OCI-LY7 (cell line): ENCODE data around the gene MAPK8IP3. TPM values are rescaled to one million over a fixed set of nuclear protein-coding genes. Genes with fewer than 3 reads are reported as not detected.

Experiments
- BruUV-seq: library from RNA; stranded (reverse); fragments of 400-500 nt; replicated peaks from 2 replicates; lab custom pipeline; 2021; lab: Mats Ljungman, UMichigan
- CTCF ChIA-PET: fragments of 300-600 bp; sonication (Branson Sonifier 250); formaldehyde crosslinking; loops from one replicate; lab custom pipeline; 2022; ENCODE audit warnings: antibody characterized with exemption; ENCODE audit not compliant: unreplicated experiment; lab: Charles Lee
- POLR2A ChIA-PET: fragments of 300-600 bp; sonication (Branson Sonifier 250); formaldehyde crosslinking; loops from one replicate; lab custom pipeline; 2022; ENCODE audit warnings: antibody characterized with exemption; lab: Charles Lee
- DNase-seq: peaks from one replicate; pipeline ENCODE4 v3.0.0-alpha.2; 2015; ENCODE audit warnings: low spot score
- H2AFZ ChIP-seq: fragments of 200-600 bp; sonication (generic), shearing (Covaris generic); 2 replicates; pipeline ENCODE4 v1.6.1; 2014; ENCODE audit warnings: mild to moderate bottlenecking, antibody characterized with exemption, low read length, moderate library complexity
- H3K27ac ChIP-seq: fragments of 200-600 bp; sonication (generic); 2 replicates; pipeline ENCODE4 v1.5.1; 2014; ENCODE audit warnings: mixed run types, low read depth, mild to moderate bottlenecking, moderate library complexity, low read length, inconsistent platforms; ENCODE audit not compliant: poor library complexity, severe bottlenecking
- H3K36me3 ChIP-seq: fragments of 200-600 bp; sonication (generic); 2 replicates; pipeline ENCODE4 v1.6.1; 2014; ENCODE audit warnings: mild to moderate bottlenecking, antibody characterized with exemption, low read length, moderate library complexity, mixed read lengths; ENCODE audit not compliant: insufficient read depth
- H3K4me1 ChIP-seq: fragments of 200-600 bp; sonication (generic); 2 replicates; pipeline ENCODE4 v1.5.1; 2014; ENCODE audit warnings: mild to moderate bottlenecking, low read length; ENCODE audit not compliant: insufficient read depth, poor library complexity, severe bottlenecking
- H3K4me2 ChIP-seq: fragments of 200-600 bp; sonication (generic); 2 replicates; pipeline ENCODE4 v1.6.1; 2014; ENCODE audit warnings: mild to moderate bottlenecking, low read length
- H3K4me3 ChIP-seq: fragments of 200-600 bp; sonication (generic); 2 replicates; pipeline ENCODE4 v1.5.1; 2014; ENCODE audit warnings: mild to moderate bottlenecking, low read depth, low read length; ENCODE audit not compliant: poor library complexity, severe bottlenecking
- H3K79me2 ChIP-seq: fragments of 200-600 bp; sonication (generic); 2 replicates; pipeline ENCODE4 v1.6.1; 2016; ENCODE audit warnings: low read depth, mild to moderate bottlenecking, low read length, moderate library complexity, mixed read lengths; ENCODE audit not compliant: insufficient read depth
- H3K9me2 ChIP-seq: fragments of 200-600 bp; sonication (generic); 2 replicates; pipeline ENCODE4 v1.6.1; 2016; ENCODE audit warnings: mild to moderate bottlenecking, low read length, mixed read lengths; ENCODE audit not compliant: insufficient read depth
- H3K9me3 ChIP-seq: fragments of 200-600 bp; sonication (generic); 2 replicates; pipeline ENCODE4 v1.6.1; 2014; ENCODE audit warnings: mild to moderate bottlenecking, mixed run types, low read length, mixed read lengths
- H4K20me1 ChIP-seq: fragments of 200-600 bp; sonication (generic); 2 replicates; pipeline ENCODE4 v1.6.1; 2014; ENCODE audit warnings: mild to moderate bottlenecking, antibody characterized with exemption, low read length, moderate library complexity, mixed read lengths; ENCODE audit not compliant: insufficient read depth
- EZH2phosphoT487 ChIP-seq: fragments of 200-600 bp; sonication (generic); IDR thresholded peaks from 2 replicates; pipeline ENCODE4 v1.6.1; 2018; ENCODE audit warnings: low read depth, borderline replicate concordance, mild to moderate bottlenecking, mixed run types, antibody characterized with exemption, low read length, moderate library complexity, mixed read lengths
- intact Hi-C: fragments of 100-400 bp; cut with micrococcal nuclease; formaldehyde crosslinking; loops from one replicate; pipeline ENCODE4 v1.10.0; 2022; ENCODE audit not compliant: unreplicated experiment
- total RNA-seq, 2 experiments: library from RNA; depleted of rRNA in 1 of 2; stranded (reverse); fragments of >200 nt in 1 of 2; shearing (Covaris generic) in 1 of 2; gene quantifications; 2 replicates each; pipeline ENCODE4 v1.2.3, GENCODE V29; 2014 to 2022
- TF ChIP-seq, protein P1 (sequence below): fragments of 200-600 bp; sonication (generic); conservative IDR thresholded peaks from 2 replicates; pipeline ENCODE4 v1.5.1; 2014; ENCODE audit warnings: mild to moderate bottlenecking, antibody characterized with exemption, low read length, moderate library complexity, mixed read lengths

Gene MAPK8IP3
- total RNA-seq, 2 experiments from 2014 or later: 114 to 130 TPM

DNA sequence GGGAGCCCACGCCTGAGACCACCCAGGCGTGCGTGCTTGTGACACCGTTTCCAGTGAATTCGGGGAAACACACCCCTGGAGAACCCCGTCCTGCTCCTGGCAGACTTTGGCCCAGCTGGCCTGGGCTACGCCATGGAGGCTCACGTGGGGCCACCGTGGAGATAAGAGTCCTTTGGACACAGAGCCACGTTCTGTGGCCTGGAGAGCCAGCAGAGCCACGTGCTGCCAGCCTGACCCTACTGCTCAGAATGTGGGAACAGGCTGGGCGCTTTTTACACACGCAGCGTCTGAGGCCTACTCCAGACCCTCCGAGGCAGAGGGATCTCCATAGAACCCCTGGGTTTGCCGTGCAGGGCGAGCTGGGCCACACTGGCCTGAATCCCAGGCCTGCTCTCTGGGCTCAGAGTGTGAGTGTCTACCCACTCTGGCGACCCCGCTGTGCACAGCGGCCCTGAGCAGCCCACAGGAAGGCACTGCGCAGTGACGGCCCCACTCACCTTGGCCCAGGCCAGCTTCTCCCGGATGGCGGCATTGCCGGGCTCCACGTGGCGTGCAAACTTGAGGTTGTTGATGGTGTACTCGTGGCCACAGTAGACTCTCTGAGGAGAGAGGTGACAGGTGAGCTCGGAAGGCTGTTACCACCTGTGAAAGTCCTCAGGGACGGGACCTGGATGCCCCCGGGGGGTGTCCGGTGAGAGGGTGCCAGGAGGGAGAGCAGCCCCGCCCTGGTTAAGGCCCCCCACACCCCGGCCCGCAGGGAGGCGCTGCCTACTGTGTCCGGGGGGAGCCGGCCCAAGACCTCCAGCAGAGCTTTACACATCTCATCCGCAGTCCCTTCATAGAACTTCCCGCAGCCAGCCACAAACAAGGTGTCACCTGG lies 110.6 kb downstream of the MAPK8IP3 start:
- no peaks in the 10 kb centered on the region for H3K9me3 ChIP-seq
- H3K4me2 ChIP-seq: no peak overlapping the region
- no peaks in the 10 kb centered on the region for H3K36me3 ChIP-seq
- H3K27ac ChIP-seq: no peak overlapping the region
- no peaks in the 10 kb centered on the region for H3K79me2 ChIP-seq
- TF ChIP-seq, protein P1, sequence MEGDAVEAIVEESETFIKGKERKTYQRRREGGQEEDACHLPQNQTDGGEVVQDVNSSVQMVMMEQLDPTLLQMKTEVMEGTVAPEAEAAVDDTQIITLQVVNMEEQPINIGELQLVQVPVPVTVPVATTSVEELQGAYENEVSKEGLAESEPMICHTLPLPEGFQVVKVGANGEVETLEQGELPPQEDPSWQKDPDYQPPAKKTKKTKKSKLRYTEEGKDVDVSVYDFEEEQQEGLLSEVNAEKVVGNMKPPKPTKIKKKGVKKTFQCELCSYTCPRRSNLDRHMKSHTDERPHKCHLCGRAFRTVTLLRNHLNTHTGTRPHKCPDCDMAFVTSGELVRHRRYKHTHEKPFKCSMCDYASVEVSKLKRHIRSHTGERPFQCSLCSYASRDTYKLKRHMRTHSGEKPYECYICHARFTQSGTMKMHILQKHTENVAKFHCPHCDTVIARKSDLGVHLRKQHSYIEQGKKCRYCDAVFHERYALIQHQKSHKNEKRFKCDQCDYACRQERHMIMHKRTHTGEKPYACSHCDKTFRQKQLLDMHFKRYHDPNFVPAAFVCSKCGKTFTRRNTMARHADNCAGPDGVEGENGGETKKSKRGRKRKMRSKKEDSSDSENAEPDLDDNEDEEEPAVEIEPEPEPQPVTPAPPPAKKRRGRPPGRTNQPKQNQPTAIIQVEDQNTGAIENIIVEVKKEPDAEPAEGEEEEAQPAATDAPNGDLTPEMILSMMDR: no peak
- TF ChIP-seq EZH2phosphoT487: no peak
- DNase-seq: no peak
- intact Hi-C loops: no loop called here
- H3K4me1 ChIP-seq: no peaks in the 10 kb centered on the region
- no peaks in the 10 kb centered on the region for H3K9me2 ChIP-seq
- no TSS peak for BruUV-seq
- no peak overlapping the region for H2AFZ ChIP-seq
- H4K20me1 ChIP-seq: no peaks in the 10 kb centered on the region
- no peak overlapping the region for H3K4me3 ChIP-seq
- ChIA-PET POLR2A (no interaction called here), CTCF (no interaction called here)

DNA sequence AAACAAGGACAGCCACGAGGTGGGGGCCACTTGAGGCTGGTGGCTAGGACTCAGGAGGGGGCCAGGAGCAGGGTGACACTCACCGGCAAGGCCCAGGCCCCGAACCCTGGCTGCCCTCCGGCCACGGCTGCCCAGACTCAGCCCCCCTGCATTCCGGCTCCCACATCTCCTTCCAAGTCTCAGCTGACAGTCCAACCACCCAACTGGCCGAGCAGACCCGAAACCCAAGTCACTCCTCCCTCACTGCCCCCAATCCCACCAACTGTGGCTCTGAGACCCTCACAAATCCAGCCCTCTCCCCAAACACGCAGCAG lies 111.2 kb downstream of the MAPK8IP3 start:
- Histone ChIP-seq H3K4me3 (no peak overlapping the region), H3K79me2 (no peaks in the 10 kb centered on the region), H2AFZ (no peak overlapping the region), H3K36me3 (no peaks in the 10 kb centered on the region), H3K27ac (no peak overlapping the region), H3K4me1 (no peaks in the 10 kb centered on the region), H3K9me3 (no peaks in the 10 kb centered on the region), H3K4me2 (no peak overlapping the region), H4K20me1 (no peaks in the 10 kb centered on the region), H3K9me2 (no peaks in the 10 kb centered on the region)
- CTCF ChIA-PET: no interaction called here
- no peak for DNase-seq
- intact Hi-C loops: no loop called here
- no TSS peak for BruUV-seq
- POLR2A ChIA-PET: no interaction called here
- TF ChIP-seq, protein P1: no peak
- TF ChIP-seq EZH2phosphoT487: no peak

DNA sequence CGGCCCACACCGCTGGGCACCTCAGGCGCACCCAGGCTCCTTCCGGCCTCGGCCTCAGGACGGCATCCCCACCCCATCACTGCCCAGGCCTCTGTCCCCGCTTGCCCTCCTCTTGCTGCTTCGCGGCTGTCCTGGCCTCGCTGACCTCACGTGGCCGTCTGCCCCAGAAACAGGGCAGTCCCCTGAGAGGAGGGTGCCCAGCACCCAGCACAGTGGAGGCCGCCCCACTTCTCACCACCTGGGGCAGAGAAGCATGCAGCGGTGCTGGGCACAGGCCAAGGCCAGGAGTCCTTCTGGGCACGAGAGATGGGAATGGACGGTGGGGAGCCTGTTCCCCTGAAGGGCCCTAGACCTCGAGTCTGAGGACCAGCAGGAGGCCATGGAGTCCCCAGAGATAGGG lies 111.7 kb downstream of the MAPK8IP3 start:
- Histone ChIP-seq H3K79me2 (no peaks in the 10 kb centered on the region), H3K4me3 (no peak overlapping the region), H3K27ac (no peak overlapping the region), H3K9me3 (no peaks in the 10 kb centered on the region), H4K20me1 (no peaks in the 10 kb centered on the region), H3K9me2 (no peaks in the 10 kb centered on the region), H3K4me2 (no peak overlapping the region), H3K36me3 (no peaks in the 10 kb centered on the region), H2AFZ (no peak overlapping the region), H3K4me1 (no peaks in the 10 kb centered on the region)
- TF ChIP-seq, protein P1: no peak
- TF ChIP-seq EZH2phosphoT487: no peak
- intact Hi-C loops: no loop called here
- no TSS peak for BruUV-seq
- CTCF ChIA-PET: no interaction called here
- POLR2A ChIA-PET: no interaction called here
- no peak for DNase-seq
